H9 (cell line): ENCODE measurements around the gene PYGB. TPM values are rescaled to one million over a fixed set of nuclear protein-coding genes. Genes with fewer than 3 reads are reported as not detected.

ENCODE experiments used
- DNase-seq: peaks from one replicate; pipeline ENCODE4 v3.0.0-alpha.2; 2017
- H2AFZ ChIP-seq: one replicate; pipeline ENCODE4 v1.6.1; 2013; ENCODE audit warnings: mild to moderate bottlenecking, low read length, control low read depth, moderate library complexity
- H2AK5ac ChIP-seq: 2 replicates; pipeline ENCODE4 v1.6.1; 2013; ENCODE audit warnings: low read length, control low read depth, mixed read lengths; ENCODE audit not compliant: insufficient read length
- H2BK120ac ChIP-seq: one replicate; pipeline ENCODE4 v1.6.1; 2013; ENCODE audit warnings: low read depth, mild to moderate bottlenecking, low read length, control low read depth, inconsistent platforms; ENCODE audit not compliant: poor library complexity, severe bottlenecking
- H2BK12ac ChIP-seq: 2 replicates; pipeline ENCODE4 v1.6.1; 2013; ENCODE audit warnings: low read length, control low read depth, mixed read lengths, low read depth; ENCODE audit not compliant: insufficient read length
- H2BK15ac ChIP-seq: 2 replicates; pipeline ENCODE4 v1.6.1; 2013; ENCODE audit warnings: low read depth, low read length, control low read depth
- H2BK20ac ChIP-seq: one replicate; pipeline ENCODE4 v1.6.1; 2013; ENCODE audit warnings: low read depth, mild to moderate bottlenecking, low read length, control low read depth, inconsistent platforms; ENCODE audit not compliant: poor library complexity, severe bottlenecking
- H2BK5ac ChIP-seq: 2 replicates; pipeline ENCODE4 v1.6.1; 2013; ENCODE audit warnings: low read length, control low read depth, mixed read lengths; ENCODE audit not compliant: insufficient read length
- H3K14ac ChIP-seq: 2 replicates; pipeline ENCODE4 v1.6.1; 2013; ENCODE audit warnings: low read length, control low read depth; ENCODE audit not compliant: insufficient read depth
- H3K18ac ChIP-seq: 2 replicates; pipeline ENCODE4 v1.6.1; 2013; ENCODE audit warnings: low read depth, mild to moderate bottlenecking, mixed read lengths, low read length, control low read depth; ENCODE audit not compliant: insufficient read length
- H3K23ac ChIP-seq: 2 replicates; pipeline ENCODE4 v1.6.1; 2013; ENCODE audit warnings: low read length, control low read depth, mixed read lengths, low read depth; ENCODE audit not compliant: insufficient read length
- H3K23me2 ChIP-seq: 2 replicates; pipeline ENCODE4 v1.6.1; 2013; ENCODE audit warnings: low read depth, mild to moderate bottlenecking, mixed read lengths, low read length, control low read depth; ENCODE audit not compliant: insufficient read length, poor library complexity, severe bottlenecking
- H3K27ac ChIP-seq: 2 replicates; pipeline ENCODE4 v1.5.1; 2013; ENCODE audit warnings: low read length, control low read depth, mixed read lengths, low read depth; ENCODE audit not compliant: insufficient read length
- H3K27me3 ChIP-seq: 2 replicates; pipeline ENCODE4 v1.6.1; 2013; ENCODE audit warnings: low read length, control low read depth, inconsistent platforms; ENCODE audit not compliant: insufficient read depth
- H3K4ac ChIP-seq: 2 replicates; pipeline ENCODE4 v1.6.1; 2013; ENCODE audit warnings: low read depth, mild to moderate bottlenecking, control low read depth, inconsistent platforms, low read length, moderate library complexity
- H3K4me1 ChIP-seq: 2 replicates; pipeline ENCODE4 v1.6.1; 2013; ENCODE audit warnings: low read length, control low read depth, inconsistent platforms; ENCODE audit not compliant: insufficient read depth
- H3K4me2 ChIP-seq: 2 replicates; pipeline ENCODE4 v1.6.1; 2013; ENCODE audit warnings: low read length, control low read depth, mixed read lengths; ENCODE audit not compliant: insufficient read length, insufficient read depth
- H3K56ac ChIP-seq: 2 replicates; pipeline ENCODE4 v1.6.1; 2013; ENCODE audit warnings: low read depth, mild to moderate bottlenecking, mixed read lengths, low read length, control low read depth; ENCODE audit not compliant: insufficient read length
- H3K79me1 ChIP-seq: 2 replicates; pipeline ENCODE4 v1.6.1; 2013; ENCODE audit warnings: low read depth, mild to moderate bottlenecking, moderate library complexity, low read length, control low read depth, inconsistent platforms; ENCODE audit not compliant: insufficient read depth, poor library complexity, severe bottlenecking
- H3K79me2 ChIP-seq: 2 replicates; pipeline ENCODE4 v1.6.1; 2013; ENCODE audit warnings: low read length, control low read depth, inconsistent platforms; ENCODE audit not compliant: insufficient read depth
- H3K9ac ChIP-seq: 2 replicates; pipeline ENCODE4 v1.6.1; 2013; ENCODE audit warnings: low read length, control low read depth, mixed read lengths; ENCODE audit not compliant: insufficient read length; ENCODE audit errors: extremely low read depth
- H3K9me3 ChIP-seq: one replicate; pipeline ENCODE4 v1.6.1; 2013; ENCODE audit warnings: low read depth, low read length, inconsistent platforms; ENCODE audit not compliant: control insufficient read depth
- H3T11ph ChIP-seq: one replicate; pipeline ENCODE4 v1.6.1; 2013; ENCODE audit warnings: mild to moderate bottlenecking, low read length, control low read depth, inconsistent platforms
- H4K20me1 ChIP-seq: one replicate; pipeline ENCODE4 v1.6.1; 2013; ENCODE audit not compliant: control insufficient read depth, insufficient read length, insufficient read depth
- H4K5ac ChIP-seq: 2 replicates; pipeline ENCODE4 v1.6.1; 2013; ENCODE audit warnings: low read depth, mild to moderate bottlenecking, mixed read lengths, low read length, control low read depth; ENCODE audit not compliant: insufficient read length
- H4K8ac ChIP-seq: replicated peaks from 2 replicates; pipeline ENCODE4 v1.6.1; 2013; ENCODE audit warnings: low read length, control low read depth, mixed read lengths, low read depth; ENCODE audit not compliant: insufficient read length
- H4K91ac ChIP-seq: 2 replicates; pipeline ENCODE4 v1.6.1; 2013; ENCODE audit warnings: low read depth, mild to moderate bottlenecking, moderate library complexity, mixed read lengths, low read length, control low read depth; ENCODE audit not compliant: insufficient read length
- H3K27ac Mint-ChIP-seq, 3 experiments: 2 replicates in 2 of 3; 3 replicates in 1 of 3; pipeline ENCODE4 v1.8.0; 2020 to 2021; ENCODE audit warnings: mixed read lengths in 3 of 3, mild to moderate bottlenecking in 1 of 3, moderate library complexity in 1 of 3
- H3K27me3 Mint-ChIP-seq: 2 replicates; pipeline ENCODE4 v1.8.0; 2021; ENCODE audit warnings: low read depth, mild to moderate bottlenecking, moderate library complexity, mixed read lengths
- H3K36me3 Mint-ChIP-seq, 3 experiments: 2 replicates in 2 of 3; 3 replicates in 1 of 3; pipeline ENCODE4 v1.8.0; 2020 to 2021; ENCODE audit warnings: low read depth in 3 of 3, mixed read lengths in 3 of 3; ENCODE audit not compliant: insufficient read depth in 1 of 3
- H3K4me1 Mint-ChIP-seq, 2 experiments: 2 replicates each; pipeline ENCODE4 v1.8.0; 2020; ENCODE audit warnings: mixed read lengths in 2 of 2
- H3K4me3 Mint-ChIP-seq, 2 experiments: 2 replicates in 1 of 2; 3 replicates in 1 of 2; pipeline ENCODE4 v1.8.0; 2020 to 2021; ENCODE audit warnings: mild to moderate bottlenecking in 2 of 2, mixed read lengths in 2 of 2, moderate library complexity in 1 of 2
- H3K9me3 Mint-ChIP-seq, 2 experiments: 2 replicates in 1 of 2; 3 replicates in 1 of 2; pipeline ENCODE4 v1.8.0; 2020; ENCODE audit warnings: mild to moderate bottlenecking in 2 of 2, mixed read lengths in 2 of 2, moderate library complexity in 1 of 2
- CTCF ChIP-seq: fragments of 200-600 bp; sonication (generic); conservative IDR thresholded peaks from 3 replicates; pipeline ENCODE4 v1.8.0; 2021; ENCODE audit warnings: antibody characterized with exemption, mild to moderate bottlenecking
- WGBS: extraction: QIAGEN DNeasy Blood & Tissue Kit; methylation state at CpG from one replicate; pipeline ENCODE4 v1.1.7; 2013; ENCODE audit warnings: missing lambda C conversion rate, low lambda C conversion rate, mixed read lengths; ENCODE audit not compliant: insufficient read length; ENCODE audit errors: extremely low coverage; 5-methylcytosine and 5-hydroxymethylcytosine counted together
- total RNA-seq: library from RNA; stranded (reverse); gene quantifications from 2 replicates; pipeline ENCODE4 v1.2.1, GENCODE V29; 2021

PYGB gene
- total RNA-seq, 1 experiment from 2014 or later: 46.9 TPM

- H2BK15ac ChIP-seq: no peak overlapping the region
- H3T11ph ChIP-seq: no peak overlapping the region
- no peak overlapping the region for H4K5ac ChIP-seq
- H2BK20ac ChIP-seq: no peak overlapping the region
- no peak overlapping the region for H2AK5ac ChIP-seq
- no peak overlapping the region for H3K56ac ChIP-seq
- no peaks in the 10 kb centered on the region for H3K4me1 ChIP-seq
- no peak overlapping the region for H2BK12ac ChIP-seq
- no peak overlapping the region for H3K18ac ChIP-seq
- H4K8ac ChIP-seq: no peak overlapping the region
- H3K9me3 ChIP-seq: no peaks in the 10 kb centered on the region
- no peaks in the 10 kb centered on the region for H3K79me2 ChIP-seq
- H3K9me3 Mint-ChIP-seq: no peaks in the 10 kb centered on the region; a peak in 1 of 5 replicates
- no peaks in the 10 kb centered on the region; the same call in 1 of the 2 replicates for H3K27me3 Mint-ChIP-seq
- no peak overlapping the region for H3K27ac ChIP-seq
- H3K4me3 Mint-ChIP-seq: no peak overlapping the region
- H2BK120ac ChIP-seq: no peak overlapping the region
- H2BK5ac ChIP-seq: no peak overlapping the region
- H3K14ac ChIP-seq: no peak overlapping the region
- TF ChIP-seq CTCF: no peak
- no peak overlapping the region for H3K4ac ChIP-seq
- no CpG with 5 or more reads among the region's 12 CpGs for WGBS
- peaks cover 0 to 4% of the 10 kb centered on the region in 2 experiments; a peak in 1 of 4 replicates for H3K4me1 Mint-ChIP-seq
- H3K9ac ChIP-seq: no peak overlapping the region
- no peak overlapping the region for H2AFZ ChIP-seq
- no peak overlapping the region; a peak in 1 of 7 replicates for H3K27ac Mint-ChIP-seq
- no peak for DNase-seq
- peaks cover 27 to 63% (median 61%) of the 10 kb centered on the region in 3 experiments for H3K36me3 Mint-ChIP-seq
- H4K91ac ChIP-seq: no peak overlapping the region
- no peaks in the 10 kb centered on the region for H3K79me1 ChIP-seq
- H3K4me2 ChIP-seq: no peak overlapping the region
- no peak overlapping the region for H3K23ac ChIP-seq
- no peaks in the 10 kb centered on the region for H4K20me1 ChIP-seq
- no peaks in the 10 kb centered on the region for H3K27me3 ChIP-seq
- no peaks in the 10 kb centered on the region for H3K23me2 ChIP-seq
Measured at GRCh38 chr20:25286917-25287316, 39.0 kb downstream of the PYGB start.
